Spleen (tissue), 7 donors: ENCODE measurements around the gene DDAH1.

Source experiments
- CTCF ChIP-seq, 11 experiments: fragments of 200-600 bp in 7 of 11; fragments of 450-650 bp in 4 of 11; sonication (generic) in 4 of 11; IDR thresholded peaks in 8 of 11; conservative IDR thresholded peaks in 3 of 11; 1 replicate in 7 of 11; 2 replicates in 4 of 11; pipeline versions ENCODE4 v1.4.0 to v1.8.0; 2016 to 2021; ENCODE audit warnings: antibody characterized with exemption in 11 of 11, inconsistent platforms in 4 of 11, mild to moderate bottlenecking in 1 of 11
- POLR2A ChIP-seq, 3 donors: fragments of 450-650 bp; IDR thresholded peaks; one replicate each; pipeline ENCODE4 v1.5.1; 2017; ENCODE audit warnings: antibody characterized with exemption in 3 of 3, mild to moderate bottlenecking in 1 of 3
- POLR2AphosphoS5 ChIP-seq, 3 donors: sonication (generic); formaldehyde crosslinking; IDR thresholded peaks; one replicate each; pipeline ENCODE4 v1.5.1; 2017; ENCODE audit warnings: antibody characterized with exemption in 3 of 3
- donor health status: DM: no; HTN: no; CAD: no; lungs with moderate emphysema.
- donor health status: DM: no; HTN: no; CAD: no.
- donor health status: DM: no; HTN: no; CAD: no.

GRCh38 chr1:85452948-85453347 lies 12.0 kb downstream of the DDAH1 start:
- TF ChIP-seq CTCF (IDR thresholded peaks at IDR 0.05 in 8 of 11, conservative IDR thresholded peaks at IDR 0.05 in 3 of 11) (no peak), POLR2A (IDR thresholded peaks at IDR 0.05) (no peak), POLR2AphosphoS5 (IDR thresholded peaks at IDR 0.05) (no peak)
